Stimulated activated CD8-positive, alpha-beta memory T cell treated with anti-CD3 and anti-CD28 coated beads, Interleukin-12 subunit alpha, Interleukin-12 subunit beta, amount 100 ng/mL, for 24 hours (primary cell): Measurements from ENCODE around the gene LSAMP.

Experiments
- DNase-seq: peaks from one replicate; pipeline ENCODE4 v3.0.0-alpha.2; 2020; ENCODE audit errors: extremely low read depth

The LSAMP gene

DNA sequence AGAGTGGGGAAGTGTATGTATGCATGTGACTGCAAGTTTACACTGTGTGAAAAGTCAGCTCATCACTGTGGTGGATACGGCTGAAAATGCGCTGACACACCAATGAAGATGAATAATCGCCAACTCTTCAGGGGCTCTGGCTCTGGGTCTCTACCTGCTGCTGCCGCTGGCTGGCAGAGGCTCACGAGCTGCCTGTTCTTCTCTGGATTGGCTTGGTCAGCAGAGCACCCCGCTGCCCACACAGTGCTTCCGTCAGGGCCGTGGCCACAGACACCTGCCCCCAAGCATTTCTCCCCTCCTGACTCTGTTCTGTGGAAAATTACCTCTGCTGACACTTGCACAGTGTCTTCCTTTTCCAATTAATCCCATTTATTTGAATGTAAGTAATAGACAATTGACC lies 606.5 kb downstream of the LSAMP start:
- DNase-seq: no peak

DNA sequence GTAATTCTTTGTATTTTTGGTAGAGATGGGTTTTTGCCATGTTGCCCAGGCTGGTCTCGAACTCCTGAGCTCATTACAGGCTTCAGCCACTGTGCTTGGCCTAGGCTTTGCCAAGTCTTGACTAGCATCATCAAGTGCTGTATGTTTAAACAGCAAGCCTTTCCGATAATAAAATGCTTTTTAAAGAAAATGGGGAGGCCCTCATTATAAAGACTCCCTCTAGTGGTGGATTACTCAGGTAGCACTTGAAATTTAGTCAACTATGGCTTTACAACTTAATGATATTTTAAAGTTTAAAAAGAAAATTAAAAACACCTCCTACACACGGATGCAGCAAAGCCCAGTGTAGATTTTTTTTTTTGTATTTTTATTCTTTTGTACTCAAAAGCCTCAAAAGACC lies 608.3 kb downstream of the LSAMP start:
- DNase-seq: no peak

GRCh38 chr3:115835946-115836345 lies 609.3 kb downstream of the LSAMP start:
- DNase-seq: no peak

DNA sequence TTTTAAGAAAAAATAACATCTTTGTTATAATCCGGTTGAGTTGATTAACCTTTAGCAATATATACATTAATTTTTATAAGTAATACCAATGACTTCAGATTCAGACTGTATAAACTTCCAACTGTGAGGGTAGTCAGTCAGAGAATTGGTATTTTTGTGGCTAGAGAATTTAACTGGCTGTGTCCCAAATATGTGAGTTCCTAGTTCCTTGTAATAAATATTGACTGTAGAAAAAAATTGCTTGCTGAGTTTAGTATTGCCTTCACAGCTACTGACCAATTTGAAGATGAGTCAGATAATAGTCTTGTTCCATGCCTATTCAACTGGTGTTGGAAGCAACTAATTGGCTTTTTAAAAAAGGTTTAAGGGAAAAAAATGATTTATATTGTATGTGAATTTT lies 611.2 kb downstream of the LSAMP start:
- DNase-seq: no peak

- no peak for DNase-seq
Measured at GRCh38 chr3:115833074-115833473, 612.2 kb downstream of the LSAMP start.

GRCh38 chr3:115832265-115832664 lies 613.0 kb downstream of the LSAMP start:
- DNase-seq: no peak

DNA sequence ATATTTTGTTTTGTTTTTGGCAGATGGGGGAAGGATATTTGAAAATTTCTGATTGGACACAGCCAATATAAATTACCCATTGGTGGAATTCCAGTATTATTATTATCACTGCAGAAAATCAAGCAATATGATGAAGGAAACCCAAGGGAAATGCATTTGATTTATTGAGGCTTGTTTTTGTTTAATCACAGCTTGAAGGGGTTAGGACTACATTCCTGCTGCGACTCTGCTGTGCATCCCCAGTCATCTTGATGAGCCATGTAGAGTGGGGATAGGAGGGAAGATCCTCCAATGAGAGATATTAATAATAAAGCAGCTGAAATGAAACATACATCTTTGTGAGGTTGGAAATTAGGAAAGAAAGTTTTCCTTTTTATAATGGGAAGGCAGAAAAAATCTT lies 613.4 kb downstream of the LSAMP start:
- DNase-seq: no peak

- DNase-seq: no peak
Measured at GRCh38 chr3:115830764-115831395, 614.4 kb downstream of the LSAMP start.

DNA sequence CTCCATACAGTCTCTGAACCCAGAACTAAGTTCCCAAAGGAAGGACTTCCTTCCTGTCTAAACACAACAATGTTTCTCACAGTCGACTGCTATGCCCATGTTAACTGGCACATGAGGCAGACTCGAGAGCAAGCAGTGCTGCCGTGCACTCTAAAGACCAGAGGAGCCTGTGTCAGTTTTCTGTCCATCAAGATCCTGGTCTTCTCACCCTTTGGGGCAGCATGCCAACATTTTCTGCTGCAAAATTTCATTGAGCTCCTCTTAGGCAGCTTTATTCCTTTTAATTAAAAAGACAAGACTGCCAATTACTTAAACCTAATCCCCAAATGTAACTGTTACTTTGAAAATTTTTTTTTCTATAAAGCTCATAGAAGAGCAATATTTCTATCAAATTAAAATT lies 616.9 kb downstream of the LSAMP start:
- DNase-seq: no peak

DNA sequence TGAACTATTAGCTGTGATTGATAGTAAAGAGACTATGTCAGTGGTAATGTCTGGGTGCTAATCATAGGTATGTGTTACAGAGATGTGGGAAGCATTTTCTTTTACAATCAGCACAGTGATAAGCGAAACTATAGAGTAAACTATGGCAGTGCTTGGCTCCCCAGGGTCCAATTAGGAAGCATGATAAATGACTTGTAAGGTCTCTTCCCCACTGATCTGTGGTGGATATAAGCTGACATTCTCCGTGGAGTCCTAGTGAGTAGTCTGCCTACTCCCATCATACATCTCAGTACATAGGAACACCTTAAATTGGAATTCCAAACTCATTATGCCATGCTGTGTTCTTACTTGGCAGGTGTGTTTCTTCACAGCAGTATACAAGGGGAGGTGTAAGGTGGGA lies 617.8 kb downstream of the LSAMP start:
- no peak for DNase-seq

GRCh38 chr3:115825046-115825445 lies 620.2 kb downstream of the LSAMP start:
- DNase-seq: no peak

- DNase-seq: no peak
Measured at GRCh38 chr3:115823083-115823482, 622.2 kb downstream of the LSAMP start.

GRCh38 chr3:115822579-115822978 lies 622.7 kb downstream of the LSAMP start:
- no peak for DNase-seq

GRCh38 chr3:115819785-115820384 lies 625.4 kb downstream of the LSAMP start:
- peak; percentile 8 for DNase-seq

DNA sequence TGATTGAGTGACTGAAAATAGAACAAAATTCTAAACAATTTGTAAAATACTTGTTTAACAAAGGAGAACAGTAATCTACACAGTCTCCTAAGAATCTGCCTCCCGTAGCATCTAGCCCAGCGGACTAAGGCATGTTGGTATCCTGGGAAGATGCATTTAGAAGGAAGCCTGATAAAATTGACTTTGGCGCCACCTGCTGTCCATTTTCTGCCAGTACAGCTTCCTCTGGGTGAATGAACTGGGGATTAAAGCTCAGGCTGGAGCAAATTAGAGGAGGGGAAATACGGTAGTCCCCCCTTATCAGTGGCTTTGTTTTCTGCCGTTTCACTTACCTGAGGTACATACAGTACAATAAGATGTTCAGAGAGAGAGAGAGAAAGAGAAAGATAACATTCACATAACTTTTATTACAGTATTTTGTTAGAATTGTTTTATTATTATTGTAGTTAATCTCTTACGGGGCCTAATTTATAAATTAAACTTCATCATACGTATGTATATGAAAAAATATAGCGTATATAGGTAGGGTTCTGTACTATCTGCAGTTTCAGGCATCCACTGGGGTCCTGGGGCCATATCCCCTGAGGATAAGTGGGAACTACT lies 630.4 kb downstream of the LSAMP start:
- DNase-seq: no peak

DNA sequence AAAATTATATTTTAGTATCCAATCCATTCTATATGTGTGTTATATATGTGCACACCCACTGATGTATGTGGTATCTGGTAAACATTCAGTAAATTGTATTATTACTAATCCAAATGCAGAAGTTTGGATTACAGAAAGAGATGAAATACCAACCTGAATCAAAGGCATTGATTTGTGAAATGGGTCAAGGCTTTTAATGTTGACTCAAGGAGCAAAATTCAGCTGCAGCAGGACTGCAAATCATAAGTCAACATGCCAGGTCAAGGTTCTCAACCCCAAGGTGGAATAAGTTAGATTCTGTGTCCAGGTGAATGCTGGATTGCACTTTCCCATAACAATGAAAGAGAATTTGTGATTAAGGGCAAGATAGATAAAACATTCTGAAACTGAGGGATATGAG lies 631.3 kb downstream of the LSAMP start:
- no peak for DNase-seq

DNA sequence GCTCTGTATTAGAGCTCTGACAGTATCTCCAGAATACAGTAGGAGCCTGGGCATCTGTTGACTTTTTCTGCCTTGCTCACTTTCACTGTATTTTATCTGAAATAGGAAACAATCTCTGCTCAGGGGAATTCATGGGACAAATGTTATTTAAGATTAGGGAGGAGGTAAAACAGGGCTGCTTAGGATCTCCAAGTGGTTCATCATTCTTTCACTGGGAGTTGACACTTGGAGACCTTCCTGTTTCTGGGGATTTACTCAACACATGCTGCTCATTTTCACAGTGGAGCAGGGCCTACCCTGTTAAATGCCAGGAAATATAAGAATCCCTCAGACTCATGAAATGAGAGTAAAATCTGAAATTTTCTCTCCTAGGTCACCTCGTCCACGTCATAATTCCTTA lies 636.5 kb downstream of the LSAMP start:
- no peak for DNase-seq

DNA sequence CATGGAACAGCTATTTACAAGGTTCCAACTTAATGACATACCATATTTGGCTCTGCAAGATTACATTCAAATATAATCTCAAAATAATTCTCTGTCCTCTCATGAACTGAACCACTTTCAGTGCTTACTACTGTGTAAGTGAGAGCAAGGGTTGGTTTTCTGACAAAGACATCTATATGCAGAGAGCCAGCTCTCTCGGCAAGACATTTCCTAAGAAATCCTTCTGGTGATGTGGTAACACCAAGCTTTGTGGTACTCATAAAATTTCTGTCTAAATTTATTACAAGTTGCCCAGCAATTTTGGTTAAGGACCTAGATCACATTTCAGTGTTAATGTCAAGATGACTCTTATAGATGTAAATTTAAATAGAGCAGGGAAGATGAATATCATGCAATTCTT lies 637.0 kb downstream of the LSAMP start:
- DNase-seq: no peak

- DNase-seq: no peak
Measured at GRCh38 chr3:115806501-115806900, 638.8 kb downstream of the LSAMP start.

DNA sequence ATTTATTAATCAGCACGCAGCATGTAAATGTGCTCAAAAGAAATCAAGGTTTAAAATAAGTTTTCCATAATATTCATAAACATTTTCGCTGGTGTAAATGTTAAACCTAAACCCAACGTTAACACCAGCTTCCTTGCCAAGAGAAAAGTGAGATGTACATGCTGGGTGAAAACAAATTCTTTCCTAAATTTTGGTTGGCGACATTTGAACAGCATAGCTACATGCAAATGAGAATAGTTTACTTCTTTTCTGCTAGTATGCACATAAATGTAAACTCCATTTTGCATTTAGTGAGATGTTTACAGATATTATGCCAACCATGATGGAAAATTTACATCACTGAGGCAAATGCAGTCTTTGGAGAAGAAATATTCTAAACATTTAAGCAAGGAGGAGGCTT lies 639.8 kb downstream of the LSAMP start:
- no peak for DNase-seq

DNA sequence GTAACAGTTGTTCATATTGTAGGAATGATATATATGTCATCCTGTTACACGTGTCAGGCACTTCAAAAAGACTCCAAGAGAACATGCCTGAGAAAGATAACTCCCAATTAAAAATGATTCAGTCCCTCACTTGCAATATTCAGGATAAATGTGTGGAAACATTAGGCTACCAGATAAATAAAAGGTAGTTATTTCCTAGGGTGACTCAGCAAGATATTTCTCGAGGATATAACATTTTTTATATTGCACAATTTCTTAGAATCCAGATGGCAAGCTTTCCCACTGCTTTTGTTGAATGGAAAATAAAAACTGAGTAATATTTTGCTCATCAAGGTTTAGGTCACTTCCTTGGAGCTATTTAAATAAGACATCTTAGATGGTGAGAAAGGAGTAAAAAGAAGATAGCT lies 640.6 kb downstream of the LSAMP start:
- no peak for DNase-seq

DNA sequence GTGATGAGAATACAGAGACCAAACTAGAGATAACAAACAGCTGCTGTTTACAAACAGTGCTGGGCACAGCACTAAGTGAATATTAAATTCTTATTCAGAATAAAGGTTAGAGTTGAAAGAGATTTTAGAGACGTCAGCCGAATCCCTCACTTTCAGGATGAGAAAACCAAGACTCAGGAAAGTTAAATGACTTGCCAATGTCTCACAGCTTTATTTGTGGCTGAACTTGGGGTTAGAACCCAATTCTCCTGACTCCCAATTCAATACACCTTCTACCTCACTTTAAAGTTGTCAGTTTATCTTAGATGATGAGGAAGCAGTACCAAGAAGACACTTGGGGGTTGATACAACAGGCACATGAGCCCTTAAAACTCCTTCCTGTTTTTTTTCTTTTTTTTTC lies 641.1 kb downstream of the LSAMP start:
- no peak for DNase-seq

DNA sequence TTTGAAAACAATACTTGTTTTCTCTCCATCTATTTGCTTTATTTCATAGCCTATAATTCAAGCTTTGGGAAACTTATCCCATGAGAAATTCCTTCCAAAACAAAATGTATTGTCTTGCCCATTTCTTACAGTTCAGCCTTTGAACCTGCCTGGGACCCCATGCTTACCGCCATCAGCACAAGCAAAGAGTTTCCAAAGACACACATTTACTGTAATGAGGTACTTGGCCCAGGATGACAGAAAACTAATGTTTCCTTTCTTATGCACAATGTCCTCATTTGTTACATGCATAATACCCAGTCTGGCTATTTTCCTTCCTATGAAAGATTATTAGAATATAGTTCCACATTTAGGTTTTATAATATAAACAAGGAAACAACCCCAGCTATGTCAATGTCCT lies 641.6 kb downstream of the LSAMP start:
- DNase-seq: no peak
